ENCODE measurements around the gene FDXR.
A peak's percentile ranks its signal among the peaks of the same experiment; 100 is the strongest.

FDXR gene

DNA sequence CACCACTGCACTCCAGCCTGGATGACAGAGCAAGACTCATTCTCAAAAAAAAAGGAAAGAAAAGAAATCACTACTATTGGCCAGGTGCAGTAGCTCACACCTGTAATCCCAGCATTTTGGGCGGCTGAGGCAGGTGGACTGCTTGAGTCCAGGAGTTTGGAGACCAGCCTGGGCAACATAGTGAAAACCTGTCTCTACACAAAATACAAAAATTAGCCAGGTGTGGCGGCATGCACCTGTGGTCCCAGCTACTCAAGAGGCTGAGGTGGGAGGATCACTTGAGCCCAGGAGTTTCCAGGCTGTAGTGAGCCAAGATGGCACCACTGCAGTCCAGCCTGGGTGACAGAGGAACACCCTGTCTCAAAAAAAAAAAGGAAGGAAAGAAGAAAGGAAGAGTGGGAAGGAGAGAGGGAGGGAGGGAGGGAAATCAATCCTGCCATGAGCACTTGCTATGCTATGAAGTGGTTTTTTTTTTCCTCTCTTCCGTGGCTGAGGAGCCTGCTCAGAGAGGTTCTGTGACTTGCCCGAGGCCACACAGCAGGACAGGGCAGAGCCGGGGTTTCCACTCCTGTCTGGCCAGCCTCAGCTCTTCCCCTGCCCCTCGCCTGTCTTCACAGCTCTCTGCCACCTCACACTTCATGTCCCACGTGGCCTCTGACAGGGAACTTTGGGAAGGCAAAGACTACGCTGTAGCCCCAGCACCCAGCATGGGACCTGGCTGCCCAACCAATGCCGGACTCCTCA lies 24.0 kb downstream of the FDXR start:
- no peak for TF ChIP-seq CTCF (IDR thresholded peaks at IDR 0.05; ENCODE audit: low read depth, low read length)
- Histone ChIP-seq H3K36me3 (no peaks in the 10 kb centered on the region), H3K4me3 (ENCODE audit: low read depth, low read length) (no peak overlapping the region), H3K27me3 (ENCODE audit: insufficient read depth, low read depth, severe bottlenecking) (no peaks in the 10 kb centered on the region), H3K27ac (no peak overlapping the region), H3K9me3 (ENCODE audit: severe bottlenecking) (no peaks in the 10 kb centered on the region)
- DNase-seq, result no peak

DNA sequence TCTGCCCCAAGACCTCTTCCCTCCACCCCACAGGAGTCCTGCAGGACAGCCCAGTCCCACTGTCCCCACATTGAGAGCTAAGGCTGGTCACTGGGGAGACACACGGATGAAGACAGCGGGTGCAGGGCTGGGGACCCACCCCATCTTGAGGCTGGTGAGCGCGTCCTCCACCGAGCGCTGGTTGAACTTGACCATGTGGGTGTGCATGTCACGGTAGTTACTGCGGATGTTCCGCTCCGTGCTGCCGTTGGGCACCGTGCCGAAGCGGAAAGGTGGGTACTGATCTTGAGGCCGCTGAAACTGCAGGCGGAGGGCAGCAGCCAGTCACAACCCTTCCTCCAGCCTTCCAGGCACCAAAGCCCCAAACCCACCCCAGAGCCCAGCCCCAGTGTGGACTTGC lies 26.2 kb downstream of the FDXR start:
- Histone ChIP-seq H3K27ac (no peak overlapping the region), H3K27me3 (ENCODE audit: insufficient read depth, low read depth, severe bottlenecking) (no peaks in the 10 kb centered on the region), H3K4me3 (ENCODE audit: low read depth, low read length) (no peak overlapping the region), H3K36me3 (no peaks in the 10 kb centered on the region), H3K9me3 (ENCODE audit: severe bottlenecking) (no peaks in the 10 kb centered on the region)
- TF ChIP-seq CTCF (IDR thresholded peaks at IDR 0.05; ENCODE audit: low read depth, low read length), result no peak
- DNase-seq, result no peak

DNA sequence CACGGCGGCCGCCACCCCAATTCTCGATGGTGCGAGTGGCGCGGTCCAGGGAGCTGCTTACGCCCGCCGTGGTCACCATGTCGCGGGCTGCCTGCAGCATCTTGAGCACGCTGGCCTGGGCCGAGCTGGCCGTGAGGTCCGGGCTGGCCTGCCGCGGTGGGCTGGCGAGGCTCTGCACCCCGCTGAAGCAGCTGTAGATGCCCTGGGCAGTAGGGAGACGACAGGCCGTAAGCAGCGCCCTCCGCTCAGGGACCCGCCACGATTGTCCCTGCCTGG lies 29.5 kb downstream of the FDXR start:
- peaks cover 4% of the 10 kb centered on the region; the same call in 1 of the 2 replicates for H3K36me3 ChIP-seq
- no peaks in the 10 kb centered on the region for H3K27me3 ChIP-seq (ENCODE audit: insufficient read depth, low read depth, severe bottlenecking)
- no peak for DNase-seq
- no peak overlapping the region for H3K27ac ChIP-seq
- no peak for TF ChIP-seq CTCF (IDR thresholded peaks at IDR 0.05; ENCODE audit: low read depth, low read length)
- H3K9me3 ChIP-seq (ENCODE audit: severe bottlenecking), result no peaks in the 10 kb centered on the region
- no peak overlapping the region for H3K4me3 ChIP-seq (ENCODE audit: low read depth, low read length)

DNA sequence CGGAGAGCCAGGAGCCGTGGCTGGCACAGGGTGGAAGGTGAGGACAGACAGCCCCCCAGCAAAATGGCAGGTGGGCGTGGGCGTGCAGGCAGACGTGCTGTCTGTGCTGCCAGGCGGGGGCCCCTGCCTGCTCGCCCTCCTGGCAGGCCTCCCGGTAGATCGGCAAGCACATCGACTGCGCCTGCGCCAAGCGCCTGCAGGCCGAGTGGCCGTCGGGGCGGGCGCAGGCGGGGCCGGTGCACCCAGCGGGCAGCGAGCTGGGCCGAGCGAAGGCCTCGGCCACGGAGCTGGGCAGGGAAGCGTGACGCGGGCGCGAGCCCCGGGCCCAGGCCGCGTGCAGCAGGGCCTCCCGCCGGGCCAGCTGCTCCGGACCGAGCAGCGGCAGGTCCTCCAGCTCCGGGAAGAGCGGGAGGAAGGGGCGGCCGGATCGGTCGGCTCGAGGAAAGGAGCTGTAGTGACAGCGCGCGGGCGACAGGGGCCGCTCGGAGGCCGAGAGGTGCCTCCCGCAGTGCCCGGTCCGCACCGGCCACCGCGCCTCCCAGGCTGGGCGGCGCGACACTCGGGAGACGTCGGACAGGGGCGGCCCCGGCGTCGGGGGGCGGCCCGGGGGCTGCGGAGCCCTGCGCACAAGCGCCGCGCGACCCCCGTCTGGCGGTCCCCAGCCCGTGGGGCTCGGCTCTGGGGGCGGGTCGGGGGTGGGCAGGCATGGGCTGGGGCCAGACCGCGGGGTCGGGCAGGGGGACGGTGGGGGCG lies 30.0 kb downstream of the FDXR start:
- peak; percentile 91 for TF ChIP-seq CTCF (IDR thresholded peaks at IDR 0.05; ENCODE audit: low read depth, low read length)

GRCh38 chr17:74842146-74842598 lies 30.6 kb downstream of the FDXR start:
- Histone ChIP-seq H3K36me3 (peaks cover 7% of the 10 kb centered on the region), H3K4me3 (ENCODE audit: low read depth, low read length) (peak overlapping the region; percentile 21), H3K9me3 (ENCODE audit: severe bottlenecking) (no peaks in the 10 kb centered on the region), H3K27ac (peak overlapping the region; percentile 62), H3K27me3 (ENCODE audit: insufficient read depth, low read depth, severe bottlenecking) (no peaks in the 10 kb centered on the region)
- TF ChIP-seq CTCF (IDR thresholded peaks at IDR 0.05; ENCODE audit: low read depth, low read length), result peak; percentile 58
- peak; percentile 70 for DNase-seq

More for the DNA sequence above, 30.0 kb downstream of the FDXR start:
- DNase-seq, result peak; percentile 88
- no peaks in the 10 kb centered on the region for H3K27me3 ChIP-seq (ENCODE audit: insufficient read depth, low read depth, severe bottlenecking)
- H3K27ac ChIP-seq, result peak overlapping the region; percentile 62
- H3K4me3 ChIP-seq (ENCODE audit: low read depth, low read length), result peak overlapping the region; percentile 39
- H3K9me3 ChIP-seq (ENCODE audit: severe bottlenecking), result no peaks in the 10 kb centered on the region
- H3K36me3 ChIP-seq, result peaks cover 4% of the 10 kb centered on the region; the same call in 1 of the 2 replicates

Data from WERI-Rb-1 (cell line).